H9 (cell line): ENCODE data around the gene GBGT1. TPM values are rescaled to one million over a fixed set of nuclear protein-coding genes. Genes with fewer than 3 reads are reported as not detected.
A peak's percentile ranks its signal among the peaks of the same experiment; 100 is the strongest.

ENCODE experiments used
- DNase-seq: peaks from one replicate; pipeline ENCODE4 v3.0.0-alpha.2; 2017
- H2AFZ ChIP-seq: one replicate; pipeline ENCODE4 v1.6.1; 2013; ENCODE audit warnings: mild to moderate bottlenecking, low read length, control low read depth, moderate library complexity
- H2AK5ac ChIP-seq: 2 replicates; pipeline ENCODE4 v1.6.1; 2013; ENCODE audit warnings: low read length, control low read depth, mixed read lengths; ENCODE audit not compliant: insufficient read length
- H2BK120ac ChIP-seq: one replicate; pipeline ENCODE4 v1.6.1; 2013; ENCODE audit warnings: low read depth, mild to moderate bottlenecking, low read length, control low read depth, inconsistent platforms; ENCODE audit not compliant: poor library complexity, severe bottlenecking
- H2BK12ac ChIP-seq: 2 replicates; pipeline ENCODE4 v1.6.1; 2013; ENCODE audit warnings: low read length, control low read depth, mixed read lengths, low read depth; ENCODE audit not compliant: insufficient read length
- H2BK15ac ChIP-seq: 2 replicates; pipeline ENCODE4 v1.6.1; 2013; ENCODE audit warnings: low read depth, low read length, control low read depth
- H2BK20ac ChIP-seq: one replicate; pipeline ENCODE4 v1.6.1; 2013; ENCODE audit warnings: low read depth, mild to moderate bottlenecking, low read length, control low read depth, inconsistent platforms; ENCODE audit not compliant: poor library complexity, severe bottlenecking
- H2BK5ac ChIP-seq: 2 replicates; pipeline ENCODE4 v1.6.1; 2013; ENCODE audit warnings: low read length, control low read depth, mixed read lengths; ENCODE audit not compliant: insufficient read length
- H3K14ac ChIP-seq: 2 replicates; pipeline ENCODE4 v1.6.1; 2013; ENCODE audit warnings: low read length, control low read depth; ENCODE audit not compliant: insufficient read depth
- H3K18ac ChIP-seq: 2 replicates; pipeline ENCODE4 v1.6.1; 2013; ENCODE audit warnings: low read depth, mild to moderate bottlenecking, mixed read lengths, low read length, control low read depth; ENCODE audit not compliant: insufficient read length
- H3K23ac ChIP-seq: 2 replicates; pipeline ENCODE4 v1.6.1; 2013; ENCODE audit warnings: low read length, control low read depth, mixed read lengths, low read depth; ENCODE audit not compliant: insufficient read length
- H3K23me2 ChIP-seq: 2 replicates; pipeline ENCODE4 v1.6.1; 2013; ENCODE audit warnings: low read depth, mild to moderate bottlenecking, mixed read lengths, low read length, control low read depth; ENCODE audit not compliant: insufficient read length, poor library complexity, severe bottlenecking
- H3K27ac ChIP-seq: 2 replicates; pipeline ENCODE4 v1.5.1; 2013; ENCODE audit warnings: low read length, control low read depth, mixed read lengths, low read depth; ENCODE audit not compliant: insufficient read length
- H3K27me3 ChIP-seq: 2 replicates; pipeline ENCODE4 v1.6.1; 2013; ENCODE audit warnings: low read length, control low read depth, inconsistent platforms; ENCODE audit not compliant: insufficient read depth
- H3K4ac ChIP-seq: 2 replicates; pipeline ENCODE4 v1.6.1; 2013; ENCODE audit warnings: low read depth, mild to moderate bottlenecking, control low read depth, inconsistent platforms, low read length, moderate library complexity
- H3K4me1 ChIP-seq: 2 replicates; pipeline ENCODE4 v1.6.1; 2013; ENCODE audit warnings: low read length, control low read depth, inconsistent platforms; ENCODE audit not compliant: insufficient read depth
- H3K4me2 ChIP-seq: 2 replicates; pipeline ENCODE4 v1.6.1; 2013; ENCODE audit warnings: low read length, control low read depth, mixed read lengths; ENCODE audit not compliant: insufficient read length, insufficient read depth
- H3K56ac ChIP-seq: 2 replicates; pipeline ENCODE4 v1.6.1; 2013; ENCODE audit warnings: low read depth, mild to moderate bottlenecking, mixed read lengths, low read length, control low read depth; ENCODE audit not compliant: insufficient read length
- H3K79me1 ChIP-seq: 2 replicates; pipeline ENCODE4 v1.6.1; 2013; ENCODE audit warnings: low read depth, mild to moderate bottlenecking, moderate library complexity, low read length, control low read depth, inconsistent platforms; ENCODE audit not compliant: insufficient read depth, poor library complexity, severe bottlenecking
- H3K79me2 ChIP-seq: 2 replicates; pipeline ENCODE4 v1.6.1; 2013; ENCODE audit warnings: low read length, control low read depth, inconsistent platforms; ENCODE audit not compliant: insufficient read depth
- H3K9ac ChIP-seq: 2 replicates; pipeline ENCODE4 v1.6.1; 2013; ENCODE audit warnings: low read length, control low read depth, mixed read lengths; ENCODE audit not compliant: insufficient read length; ENCODE audit errors: extremely low read depth
- H3K9me3 ChIP-seq: one replicate; pipeline ENCODE4 v1.6.1; 2013; ENCODE audit warnings: low read depth, low read length, inconsistent platforms; ENCODE audit not compliant: control insufficient read depth
- H3T11ph ChIP-seq: one replicate; pipeline ENCODE4 v1.6.1; 2013; ENCODE audit warnings: mild to moderate bottlenecking, low read length, control low read depth, inconsistent platforms
- H4K20me1 ChIP-seq: one replicate; pipeline ENCODE4 v1.6.1; 2013; ENCODE audit not compliant: control insufficient read depth, insufficient read length, insufficient read depth
- H4K5ac ChIP-seq: 2 replicates; pipeline ENCODE4 v1.6.1; 2013; ENCODE audit warnings: low read depth, mild to moderate bottlenecking, mixed read lengths, low read length, control low read depth; ENCODE audit not compliant: insufficient read length
- H4K8ac ChIP-seq: replicated peaks from 2 replicates; pipeline ENCODE4 v1.6.1; 2013; ENCODE audit warnings: low read length, control low read depth, mixed read lengths, low read depth; ENCODE audit not compliant: insufficient read length
- H4K91ac ChIP-seq: 2 replicates; pipeline ENCODE4 v1.6.1; 2013; ENCODE audit warnings: low read depth, mild to moderate bottlenecking, moderate library complexity, mixed read lengths, low read length, control low read depth; ENCODE audit not compliant: insufficient read length
- H3K27ac Mint-ChIP-seq, 3 experiments: 2 replicates in 2 of 3; 3 replicates in 1 of 3; pipeline ENCODE4 v1.8.0; 2020 to 2021; ENCODE audit warnings: mixed read lengths in 3 of 3, mild to moderate bottlenecking in 1 of 3, moderate library complexity in 1 of 3
- H3K27me3 Mint-ChIP-seq: 2 replicates; pipeline ENCODE4 v1.8.0; 2021; ENCODE audit warnings: low read depth, mild to moderate bottlenecking, moderate library complexity, mixed read lengths
- H3K36me3 Mint-ChIP-seq, 3 experiments: 2 replicates in 2 of 3; 3 replicates in 1 of 3; pipeline ENCODE4 v1.8.0; 2020 to 2021; ENCODE audit warnings: low read depth in 3 of 3, mixed read lengths in 3 of 3; ENCODE audit not compliant: insufficient read depth in 1 of 3
- H3K4me1 Mint-ChIP-seq, 2 experiments: 2 replicates each; pipeline ENCODE4 v1.8.0; 2020; ENCODE audit warnings: mixed read lengths in 2 of 2
- H3K4me3 Mint-ChIP-seq, 2 experiments: 2 replicates in 1 of 2; 3 replicates in 1 of 2; pipeline ENCODE4 v1.8.0; 2020 to 2021; ENCODE audit warnings: mild to moderate bottlenecking in 2 of 2, mixed read lengths in 2 of 2, moderate library complexity in 1 of 2
- H3K9me3 Mint-ChIP-seq, 2 experiments: 2 replicates in 1 of 2; 3 replicates in 1 of 2; pipeline ENCODE4 v1.8.0; 2020; ENCODE audit warnings: mild to moderate bottlenecking in 2 of 2, mixed read lengths in 2 of 2, moderate library complexity in 1 of 2
- WGBS: extraction: QIAGEN DNeasy Blood & Tissue Kit; methylation state at CpG from one replicate; pipeline ENCODE4 v1.1.7; 2013; ENCODE audit warnings: missing lambda C conversion rate, low lambda C conversion rate, mixed read lengths; ENCODE audit not compliant: insufficient read length; ENCODE audit errors: extremely low coverage; 5-methylcytosine and 5-hydroxymethylcytosine counted together
- total RNA-seq: library from RNA; stranded (reverse); gene quantifications from 2 replicates; pipeline ENCODE4 v1.2.1, GENCODE V29; 2021
- TF ChIP-seq, protein P1 (sequence below): fragments of 200-600 bp; sonication (generic); conservative IDR thresholded peaks from 3 replicates; pipeline ENCODE4 v1.8.0; 2021; ENCODE audit warnings: antibody characterized with exemption, mild to moderate bottlenecking

GBGT1 gene
- total RNA-seq, 1 experiment from 2014 or later, result 9.3 TPM

DNA sequence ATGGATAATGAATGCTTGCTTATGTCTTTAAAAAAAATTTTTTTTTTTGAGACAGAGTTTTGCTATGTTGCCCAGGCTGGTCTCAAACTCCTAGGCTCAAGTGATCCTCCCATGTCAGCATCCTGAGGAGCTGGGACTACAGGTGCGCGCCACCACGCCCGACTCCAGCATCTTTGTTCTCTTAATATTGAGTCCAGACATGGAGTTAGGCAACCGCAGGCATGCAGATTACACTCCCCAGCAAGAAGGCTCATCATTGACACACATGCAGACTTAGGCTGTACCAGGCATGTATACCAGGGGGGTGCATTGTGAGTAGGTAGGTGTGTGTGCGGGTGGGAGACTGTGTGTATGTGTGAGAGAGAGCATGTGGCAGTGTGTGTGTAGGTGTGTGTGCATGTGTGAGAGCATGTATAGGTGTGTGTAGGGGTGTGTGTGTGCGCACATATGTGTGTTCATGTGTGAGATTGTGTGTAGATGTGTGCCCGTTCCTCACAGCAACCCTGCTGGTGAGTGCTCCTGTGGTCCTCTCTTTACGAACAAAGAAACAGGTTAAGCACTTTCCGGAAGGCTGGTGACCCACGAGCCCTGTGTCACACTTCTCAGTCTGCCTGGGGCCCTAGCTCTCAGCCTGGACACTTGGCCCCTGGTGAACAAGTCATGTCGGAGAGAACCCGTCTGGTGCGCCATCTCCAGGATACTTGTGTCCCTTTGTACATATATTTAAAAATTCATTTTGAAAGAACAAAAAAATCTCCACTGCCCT lies 39.2 kb upstream of the GBGT1 start:
- no peak overlapping the region for H3K9ac ChIP-seq
- no peak overlapping the region for H2AK5ac ChIP-seq
- H3K18ac ChIP-seq, result peak overlapping the region; percentile 72
- no peak overlapping the region for H2BK120ac ChIP-seq
- no peak overlapping the region for H3K4ac ChIP-seq
- H2BK12ac ChIP-seq, result no peak overlapping the region
- no peak overlapping the region for H3K23ac ChIP-seq
- no peak overlapping the region for H2BK5ac ChIP-seq
- no peak overlapping the region for H2BK20ac ChIP-seq
- H2BK15ac ChIP-seq, result no peak overlapping the region
- no peaks in the 10 kb centered on the region for H3K79me1 ChIP-seq
- no peak for DNase-seq
- Mint-ChIP-seq H3K9me3 (no peaks in the 10 kb centered on the region), H3K36me3 (no peaks in the 10 kb centered on the region), H3K27me3 (peaks cover 88% of the 10 kb centered on the region), H3K4me3 (no peak overlapping the region), H3K4me1 (0 out of 4 replicates have a peak, but pooled peaks cover 0 to 2% of the 10 kb centered on the region in 2 experiments), H3K27ac (no peak overlapping the region; a peak in 1 of 7 replicates)
- no peaks in the 10 kb centered on the region for H3K9me3 ChIP-seq
- H3K27ac ChIP-seq, result no peak overlapping the region
- TF ChIP-seq, protein P1, sequence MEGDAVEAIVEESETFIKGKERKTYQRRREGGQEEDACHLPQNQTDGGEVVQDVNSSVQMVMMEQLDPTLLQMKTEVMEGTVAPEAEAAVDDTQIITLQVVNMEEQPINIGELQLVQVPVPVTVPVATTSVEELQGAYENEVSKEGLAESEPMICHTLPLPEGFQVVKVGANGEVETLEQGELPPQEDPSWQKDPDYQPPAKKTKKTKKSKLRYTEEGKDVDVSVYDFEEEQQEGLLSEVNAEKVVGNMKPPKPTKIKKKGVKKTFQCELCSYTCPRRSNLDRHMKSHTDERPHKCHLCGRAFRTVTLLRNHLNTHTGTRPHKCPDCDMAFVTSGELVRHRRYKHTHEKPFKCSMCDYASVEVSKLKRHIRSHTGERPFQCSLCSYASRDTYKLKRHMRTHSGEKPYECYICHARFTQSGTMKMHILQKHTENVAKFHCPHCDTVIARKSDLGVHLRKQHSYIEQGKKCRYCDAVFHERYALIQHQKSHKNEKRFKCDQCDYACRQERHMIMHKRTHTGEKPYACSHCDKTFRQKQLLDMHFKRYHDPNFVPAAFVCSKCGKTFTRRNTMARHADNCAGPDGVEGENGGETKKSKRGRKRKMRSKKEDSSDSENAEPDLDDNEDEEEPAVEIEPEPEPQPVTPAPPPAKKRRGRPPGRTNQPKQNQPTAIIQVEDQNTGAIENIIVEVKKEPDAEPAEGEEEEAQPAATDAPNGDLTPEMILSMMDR, result no peak
- H4K8ac ChIP-seq, result no peak overlapping the region
- H3K4me1 ChIP-seq, result no peaks in the 10 kb centered on the region
- H3K14ac ChIP-seq, result no peak overlapping the region
- H3K27me3 ChIP-seq, result peaks cover 6% of the 10 kb centered on the region; the same call in 1 of the 2 replicates
- no peak overlapping the region for H3T11ph ChIP-seq
- H3K79me2 ChIP-seq, result no peaks in the 10 kb centered on the region
- no peak overlapping the region for H4K5ac ChIP-seq
- H4K91ac ChIP-seq, result no peak overlapping the region
- no peaks in the 10 kb centered on the region for H3K23me2 ChIP-seq
- H4K20me1 ChIP-seq, result no peaks in the 10 kb centered on the region
- H3K4me2 ChIP-seq, result no peak overlapping the region
- H2AFZ ChIP-seq, result no peak overlapping the region
- WGBS, result no CpG with 5 or more reads among the region's 14 CpGs
- H3K56ac ChIP-seq, result no peak overlapping the region
